ENCODE results near the gene MTTP.

MTTP gene

DNA sequence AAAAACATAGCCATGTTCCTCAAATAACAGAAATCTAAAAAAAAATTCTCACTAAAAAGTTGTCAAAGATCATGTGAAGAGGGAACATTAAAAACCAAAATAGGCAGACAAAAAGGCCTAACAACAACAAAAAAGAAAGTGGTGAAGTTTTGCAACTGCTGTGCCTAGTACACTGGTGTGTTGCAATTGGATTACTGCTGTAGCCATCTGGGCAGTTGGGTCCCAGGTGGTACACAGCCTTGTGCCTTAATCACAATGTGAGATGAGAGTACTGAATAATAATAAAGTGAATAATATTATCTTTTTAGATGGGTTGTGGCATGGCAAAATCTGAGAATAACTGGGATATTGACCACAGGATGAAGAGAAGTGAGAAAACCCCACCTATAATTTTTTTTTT, 71.0 kb downstream of the MTTP start:
- H3K4me3 ChIP-seq (ENCODE audit: low read depth, low read length) = no peak overlapping the region
- DNase-seq (ENCODE audit: low read depth) = no peak
- TF ChIP-seq, protein P1, sequence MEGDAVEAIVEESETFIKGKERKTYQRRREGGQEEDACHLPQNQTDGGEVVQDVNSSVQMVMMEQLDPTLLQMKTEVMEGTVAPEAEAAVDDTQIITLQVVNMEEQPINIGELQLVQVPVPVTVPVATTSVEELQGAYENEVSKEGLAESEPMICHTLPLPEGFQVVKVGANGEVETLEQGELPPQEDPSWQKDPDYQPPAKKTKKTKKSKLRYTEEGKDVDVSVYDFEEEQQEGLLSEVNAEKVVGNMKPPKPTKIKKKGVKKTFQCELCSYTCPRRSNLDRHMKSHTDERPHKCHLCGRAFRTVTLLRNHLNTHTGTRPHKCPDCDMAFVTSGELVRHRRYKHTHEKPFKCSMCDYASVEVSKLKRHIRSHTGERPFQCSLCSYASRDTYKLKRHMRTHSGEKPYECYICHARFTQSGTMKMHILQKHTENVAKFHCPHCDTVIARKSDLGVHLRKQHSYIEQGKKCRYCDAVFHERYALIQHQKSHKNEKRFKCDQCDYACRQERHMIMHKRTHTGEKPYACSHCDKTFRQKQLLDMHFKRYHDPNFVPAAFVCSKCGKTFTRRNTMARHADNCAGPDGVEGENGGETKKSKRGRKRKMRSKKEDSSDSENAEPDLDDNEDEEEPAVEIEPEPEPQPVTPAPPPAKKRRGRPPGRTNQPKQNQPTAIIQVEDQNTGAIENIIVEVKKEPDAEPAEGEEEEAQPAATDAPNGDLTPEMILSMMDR (IDR thresholded peaks at IDR 0.05; ENCODE audit: insufficient read depth, low read depth, low read length, missing control alignments) = no peak

DNA sequence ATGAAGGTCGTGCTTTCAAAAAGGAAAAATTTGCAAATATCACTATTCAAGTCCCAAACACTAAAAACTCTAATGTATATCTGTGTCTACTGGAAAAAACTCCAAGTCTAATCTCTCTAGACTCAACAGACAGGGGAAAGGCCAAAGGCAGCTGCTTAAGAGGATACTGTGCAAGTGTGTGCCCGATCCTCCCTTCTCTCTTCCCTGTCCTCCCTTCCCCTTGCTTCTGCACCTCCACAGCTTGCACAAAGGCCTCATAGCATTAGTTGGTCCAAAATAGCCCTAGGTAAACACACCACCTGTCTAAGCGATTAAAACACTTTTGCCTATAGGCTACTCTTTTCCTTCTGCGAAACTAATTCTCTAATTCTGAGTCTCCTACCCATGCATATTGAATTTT, 72.4 kb downstream of the MTTP start:
- no peak overlapping the region for H3K4me3 ChIP-seq (ENCODE audit: low read depth, low read length)
- no peak for DNase-seq (ENCODE audit: low read depth)
- TF ChIP-seq, protein P1 (IDR thresholded peaks at IDR 0.05; ENCODE audit: insufficient read depth, low read depth, low read length, missing control alignments) = no peak

DNA sequence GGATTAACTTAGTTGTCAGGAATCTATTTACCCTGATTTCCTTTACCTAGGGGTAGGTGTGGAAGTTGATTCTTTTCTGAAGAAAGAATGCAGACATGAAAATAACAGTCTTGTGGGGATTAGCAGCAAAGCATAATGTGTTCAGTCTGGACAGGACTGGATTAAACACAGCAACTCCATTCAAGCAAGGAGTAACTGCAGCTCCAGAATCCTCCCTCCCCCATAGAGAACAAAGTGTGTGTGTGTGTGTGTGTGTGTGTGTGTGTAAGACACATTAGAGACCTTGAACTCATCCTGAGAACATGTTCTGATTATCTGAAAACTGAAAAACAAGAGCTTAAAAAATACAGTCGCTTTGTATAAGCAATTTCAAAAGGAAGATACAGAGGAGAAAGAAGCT, 73.7 kb downstream of the MTTP start:
- H3K4me3 ChIP-seq (ENCODE audit: low read depth, low read length) = no peak overlapping the region
- DNase-seq (ENCODE audit: low read depth) = no peak

DNA sequence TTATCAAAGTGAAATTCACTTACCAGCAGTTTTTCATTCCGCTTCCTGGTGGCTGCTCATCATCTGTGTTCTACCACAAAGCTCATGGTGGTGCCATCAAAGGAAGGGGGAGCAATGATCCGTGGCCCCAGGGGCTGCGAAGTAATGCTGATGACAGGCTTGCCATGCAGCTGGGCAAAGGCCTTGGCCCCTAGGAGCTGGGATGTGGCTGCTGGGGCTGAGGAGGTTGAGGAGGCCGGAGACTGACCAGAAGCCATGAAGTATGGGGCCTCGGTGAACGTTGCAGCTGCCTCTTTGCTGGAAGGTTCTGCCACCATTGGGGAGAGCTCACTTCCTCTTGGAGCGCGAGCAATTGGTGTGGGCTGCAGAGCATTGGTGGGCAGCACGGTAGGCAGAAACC, 74.6 kb downstream of the MTTP start:
- TF ChIP-seq, protein P1 (IDR thresholded peaks at IDR 0.05; ENCODE audit: insufficient read depth, low read depth, low read length, missing control alignments) = no peak
- DNase-seq (ENCODE audit: low read depth) = no peak
- H3K4me3 ChIP-seq (ENCODE audit: low read depth, low read length) = no peak overlapping the region

More for the DNA sequence above, 73.7 kb downstream of the MTTP start:
- TF ChIP-seq, protein P1 (IDR thresholded peaks at IDR 0.05; ENCODE audit: insufficient read depth, low read depth, low read length, missing control alignments) = no peak

DNA sequence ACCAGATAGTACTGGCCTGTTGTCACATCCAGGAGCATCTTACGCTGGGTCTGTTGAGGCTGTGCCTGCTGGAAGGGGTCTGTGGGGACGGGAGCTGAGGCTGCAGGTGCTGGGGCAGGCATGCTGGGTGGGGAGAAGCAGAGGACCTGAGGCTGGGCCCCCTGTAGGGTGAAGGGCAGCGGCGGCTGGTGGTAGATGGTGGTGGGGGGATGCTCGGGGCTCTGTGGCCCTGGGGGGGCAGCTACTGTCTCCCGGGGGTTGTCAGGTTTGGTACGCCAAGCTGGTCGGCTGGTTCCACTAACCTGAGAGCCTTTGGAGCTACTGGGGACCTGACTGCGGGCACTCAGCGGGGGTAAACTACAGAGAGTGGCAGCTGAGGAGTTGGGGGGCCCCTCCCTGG, 75.2 kb downstream of the MTTP start:
- TF ChIP-seq, protein P1 (IDR thresholded peaks at IDR 0.05; ENCODE audit: insufficient read depth, low read depth, low read length, missing control alignments) = no peak
- H3K4me3 ChIP-seq (ENCODE audit: low read depth, low read length) = no peak overlapping the region
- no peak for DNase-seq (ENCODE audit: low read depth)

- TF ChIP-seq, protein P1 (IDR thresholded peaks at IDR 0.05; ENCODE audit: insufficient read depth, low read depth, low read length, missing control alignments) = no peak
- DNase-seq (ENCODE audit: low read depth) = no peak
- no peak overlapping the region for H3K4me3 ChIP-seq (ENCODE audit: low read depth, low read length)
These were observed 76.6 kb downstream of the MTTP start for GRCh38 chr4:99651016-99651769.

All from GM12865 (cell line).